IMR-90 (cell line): Measurements from ENCODE around the gene LRRIQ4. TPM values are rescaled to one million over a fixed set of nuclear protein-coding genes. Genes with fewer than 3 reads are reported as not detected.

Experiments
- ATAC-seq: fragments of 200-7000 bp; cut with Tn5 transposase; 2 replicates; pipeline ENCODE4 v1.9.1; 2020; ENCODE audit warnings: low read depth, mild to moderate bottlenecking, moderate library complexity
- BruUV-seq: library from RNA; stranded (reverse); fragments of 400-500 nt; replicated peaks from 2 replicates; lab custom pipeline; 2021; lab: Mats Ljungman, UMichigan
- CTCF ChIA-PET: fragments of 300-600 bp; formaldehyde crosslinking; extraction: SDS; loops from one replicate; lab custom pipeline; 2021; ENCODE audit warnings: antibody characterized with exemption; lab: Yijun Ruan, JAX
- POLR2A ChIA-PET: fragments of 300-600 bp; sonication (Branson Sonifier 250); formaldehyde crosslinking; loops from one replicate; lab custom pipeline; 2022; ENCODE audit warnings: antibody characterized with exemption; ENCODE audit not compliant: unreplicated experiment; lab: Charles Lee
- DNase-seq: peaks from one replicate; pipeline ENCODE4 v3.0.0; 2013
- H2AFZ ChIP-seq: replicated peaks from 2 replicates; pipeline ENCODE3; 2013; ENCODE audit warnings: low read length, mild to moderate bottlenecking; ENCODE audit not compliant: poor library complexity
- H2AK5ac ChIP-seq: 2 replicates; pipeline ENCODE4 v1.6.1; 2013; ENCODE audit warnings: low read depth, low read length, inconsistent platforms
- H2AK9ac ChIP-seq: replicated peaks from 2 replicates; pipeline ENCODE3; 2013; ENCODE audit warnings: mild to moderate bottlenecking, low read depth, low read length, moderate library complexity; ENCODE audit not compliant: poor library complexity
- H2BK120ac ChIP-seq: 2 replicates; pipeline ENCODE4 v1.6.1; 2013; ENCODE audit warnings: low read depth, low read length, inconsistent platforms
- H2BK15ac ChIP-seq: 3 replicates; pipeline ENCODE4 v1.6.1; 2013; ENCODE audit warnings: low read depth, low read length, inconsistent platforms
- H2BK20ac ChIP-seq: 2 replicates; pipeline ENCODE4 v1.6.1; 2013; ENCODE audit warnings: low read depth, mild to moderate bottlenecking, inconsistent platforms, low read length, moderate library complexity
- H2BK5ac ChIP-seq: 2 replicates; pipeline ENCODE4 v1.6.1; 2013; ENCODE audit warnings: mild to moderate bottlenecking, low read depth, low read length, inconsistent platforms; ENCODE audit not compliant: poor library complexity, severe bottlenecking
- H3K14ac ChIP-seq: replicated peaks from 2 replicates; pipeline ENCODE4 v1.6.1; 2013; ENCODE audit warnings: low read depth, low read length, inconsistent platforms
- H3K18ac ChIP-seq: 2 replicates; pipeline ENCODE4 v1.6.1; 2013; ENCODE audit warnings: low read depth, low read length, control low read depth
- H3K23ac ChIP-seq: 2 replicates; pipeline ENCODE4 v1.6.1; 2013; ENCODE audit warnings: low read depth, low read length, inconsistent platforms
- H3K27ac ChIP-seq: 2 replicates; pipeline ENCODE4 v1.5.1; 2013; ENCODE audit warnings: mild to moderate bottlenecking, control low read depth, low read length; ENCODE audit not compliant: insufficient read depth
- H3K27me3 ChIP-seq: 2 replicates; pipeline ENCODE4 v1.6.1; 2013; ENCODE audit warnings: low read length; ENCODE audit not compliant: control insufficient read depth, insufficient read depth
- H3K36me3 ChIP-seq: 2 replicates; pipeline ENCODE4 v1.6.1; 2013; ENCODE audit warnings: low read length, mixed read lengths; ENCODE audit not compliant: control insufficient read depth, insufficient read depth
- H3K4ac ChIP-seq: 2 replicates; pipeline ENCODE4 v1.6.1; 2013; ENCODE audit warnings: low read depth, low read length, inconsistent platforms
- H3K4me1 ChIP-seq: 2 replicates; pipeline ENCODE4 v1.6.1; 2013; ENCODE audit warnings: low read length, mixed read lengths; ENCODE audit not compliant: control insufficient read depth, insufficient read depth
- H3K4me2 ChIP-seq: 2 replicates; pipeline ENCODE4 v1.6.1; 2013; ENCODE audit warnings: low read depth, mild to moderate bottlenecking, control low read depth, low read length, moderate library complexity
- H3K4me3 ChIP-seq: 2 replicates; pipeline ENCODE4 v1.5.1; 2013; ENCODE audit warnings: low read depth, mild to moderate bottlenecking, control low read depth, low read length, moderate library complexity; ENCODE audit not compliant: insufficient read depth
- H3K56ac ChIP-seq: 2 replicates; pipeline ENCODE4 v1.6.1; 2013; ENCODE audit warnings: low read length, inconsistent platforms; ENCODE audit not compliant: insufficient read depth; ENCODE audit errors: extremely low read depth
- H3K79me1 ChIP-seq, 2 experiments: 2 replicates each; pipeline ENCODE4 v1.6.1; 2013; ENCODE audit warnings: low read length in 2 of 2, inconsistent platforms in 1 of 2, low read depth in 1 of 2
- H3K9ac ChIP-seq: 2 replicates; pipeline ENCODE4 v1.6.1; 2013; ENCODE audit warnings: low read depth, low read length, control low read depth
- H3K9me1 ChIP-seq: 2 replicates; pipeline ENCODE4 v1.6.1; 2013; ENCODE audit warnings: low read length, inconsistent platforms; ENCODE audit not compliant: insufficient read depth
- H3K9me3 ChIP-seq: 2 replicates; pipeline ENCODE4 v1.6.1; 2013; ENCODE audit warnings: low read length; ENCODE audit not compliant: control insufficient read depth, insufficient read depth
- H4K20me1 ChIP-seq: 2 replicates; pipeline ENCODE4 v1.6.1; 2013; ENCODE audit warnings: low read length, inconsistent platforms; ENCODE audit not compliant: insufficient read depth
- H4K5ac ChIP-seq: 2 replicates; pipeline ENCODE4 v1.6.1; 2013; ENCODE audit warnings: mild to moderate bottlenecking, low read depth, low read length, control low read depth
- H4K8ac ChIP-seq, 2 experiments: 2 replicates each; pipeline ENCODE4 v1.6.1; 2013; ENCODE audit warnings: low read depth in 2 of 2, low read length in 2 of 2, control low read depth in 1 of 2, inconsistent platforms in 1 of 2
- H4K91ac ChIP-seq: 2 replicates; pipeline ENCODE4 v1.6.1; 2013; ENCODE audit warnings: low read depth, low read length, inconsistent platforms; ENCODE audit not compliant: insufficient read depth
- BHLHE40 ChIP-seq: fragments of 150-350 bp; IDR thresholded peaks from 2 replicates; pipeline ENCODE4 v1.6.1; 2016; ENCODE audit warnings: mild to moderate bottlenecking, low read depth, low read length
- CHD1 ChIP-seq: IDR thresholded peaks from 2 replicates; pipeline ENCODE4 v1.6.1; 2012; ENCODE audit warnings: low read depth, low read length, improper control_type of control experiment
- FOS ChIP-seq: fragments of 150-350 bp; IDR thresholded peaks from 2 replicates; pipeline ENCODE4 v1.6.1; 2016; ENCODE audit warnings: low read depth, low read length
- MAZ ChIP-seq: IDR thresholded peaks from 2 replicates; pipeline ENCODE4 v1.6.1; 2012; ENCODE audit warnings: low read depth, mild to moderate bottlenecking, low read length, improper control_type of control experiment, moderate library complexity, borderline replicate concordance
- NFE2L2 ChIP-seq: fragments of 150-350 bp; IDR thresholded peaks from 2 replicates; pipeline ENCODE4 v1.6.1; 2016; ENCODE audit warnings: low read depth, mild to moderate bottlenecking, low read length
- RAD21 ChIP-seq: IDR thresholded peaks from 2 replicates; pipeline ENCODE4 v1.6.1; 2012; ENCODE audit warnings: low read length, improper control_type of control experiment
- WGBS, 2 experiments: methylation state at CpG; one replicate each; pipeline versions ENCODE4 v1.1.5 to v1.1.7; 2013; ENCODE audit warnings: missing lambda C conversion rate in 2 of 2; ENCODE audit not compliant: insufficient read length in 1 of 2; ENCODE audit errors: extremely low coverage in 2 of 2; 5-methylcytosine and 5-hydroxymethylcytosine counted together
- dilution Hi-C: fragments of 300-500 bp; cut with HindIII; formaldehyde crosslinking; loops from one replicate; pipeline ENCODE4 v1.14.3; 2018; ENCODE audit warnings: low sequenced_read_pairs; ENCODE audit not compliant: unreplicated experiment
- in situ Hi-C: fragments of 300-500 bp; cut with MboI; formaldehyde crosslinking; loops from 3 replicates; pipeline ENCODE4 v1.14.3; 2019; ENCODE audit warnings: low sequenced_read_pairs, inconsistent platforms, mixed read lengths
- intact Hi-C: fragments of 100-400 bp; cut with micrococcal nuclease; formaldehyde crosslinking; loops from 2 replicates; pipeline ENCODE4 v1.10.0; 2022
- polyA plus RNA-seq, 3 experiments: library from polyadenylated mRNA; depleted of rRNA; stranded (reverse); fragments of >200 nt; gene quantifications; 2 replicates each; pipeline ENCODE4 v1.2.3, GENCODE V29; 2012; ENCODE audit warnings: low replicate concordance in 1 of 3
- total RNA-seq: library from RNA; depleted of rRNA; stranded (reverse); fragments of >200 nt; gene quantifications from 2 replicates; pipeline ENCODE4 v1.2.3, GENCODE V29; 2012

Gene LRRIQ4
- total and polyA plus RNA-seq, 2 of the 4 experiments (the other 2 are of a cell fraction) = not detected

DNA sequence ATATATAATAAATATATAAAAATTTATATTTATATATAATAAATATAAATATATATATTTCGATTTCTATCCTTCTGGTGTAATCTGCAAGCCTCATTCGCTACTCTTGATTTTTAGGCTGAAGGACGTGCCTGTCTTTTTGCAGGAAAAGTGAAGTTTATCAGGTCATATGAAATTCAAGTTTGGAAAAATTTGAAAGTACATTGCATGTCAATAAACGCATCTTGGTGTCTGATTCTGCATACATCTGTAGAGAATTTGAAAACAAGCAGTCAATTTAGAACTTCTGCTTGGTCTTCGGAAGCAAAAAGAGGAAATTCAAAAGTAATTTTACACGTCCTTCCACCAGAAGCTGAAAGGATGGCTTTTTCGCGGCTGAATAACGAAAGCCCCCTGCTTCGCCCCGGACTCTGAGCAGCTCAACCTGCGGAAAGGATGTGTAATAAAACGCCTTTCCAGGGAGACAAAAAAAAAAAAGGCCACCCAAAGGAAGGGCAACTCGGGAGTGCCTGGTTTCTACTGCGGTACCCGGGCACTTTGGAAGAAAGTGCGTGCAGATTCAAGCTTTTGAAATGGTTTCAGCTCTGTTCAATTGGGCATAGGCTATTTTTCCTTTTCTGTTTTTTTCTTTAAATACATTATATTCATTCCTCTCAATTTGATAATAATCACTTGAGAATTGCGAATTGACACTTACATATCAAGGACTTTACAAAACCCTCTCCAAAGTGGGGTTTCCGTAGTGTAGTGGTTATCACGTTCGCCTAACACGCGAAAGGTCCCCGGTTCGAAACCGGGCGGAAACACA lies 41.0 kb upstream of the LRRIQ4 start:
- peak; percentile 5; the same call in 1 of the 2 replicates for ATAC-seq
- Histone ChIP-seq H2AK5ac (no peak overlapping the region), H4K91ac (no peak overlapping the region), H2BK20ac (no peak overlapping the region), H3K9ac (peak overlapping the region; percentile 76), H2AFZ (peak overlapping the region; percentile 90), H3K4ac (peak overlapping the region; percentile 44), H4K20me1 (no peaks in the 10 kb centered on the region), H3K18ac (peak overlapping the region; percentile 61), H3K23ac (peak overlapping the region; percentile 26), H3K56ac (peak overlapping the region; percentile 67), H4K8ac (peak overlapping the region; percentile 63 to 70; a peak in 2 of 4 replicates), H2AK9ac (no peak overlapping the region), H3K14ac (peak overlapping the region; percentile 14; the same call in 1 of the 2 replicates), H3K4me2 (peak overlapping the region; percentile 90), H2BK120ac (peak overlapping the region; percentile 60), H4K5ac (peak overlapping the region; percentile 27), H3K9me1 (no peaks in the 10 kb centered on the region), H3K4me1 (no peaks in the 10 kb centered on the region), H3K27me3 (no peaks in the 10 kb centered on the region), H3K36me3 (0 out of 2 replicates have a peak, but pooled peaks cover under 1% of the 10 kb centered on the region), H3K9me3 (no peaks in the 10 kb centered on the region), H2BK5ac (peak overlapping the region; percentile 81), H3K79me1 (peaks cover 5 to 9% of the 10 kb centered on the region in 2 experiments; a peak in 3 of 4 replicates), H2BK15ac (peak overlapping the region; percentile 42; the same call in 1 of the 3 replicates), H3K4me3 (peak overlapping the region; percentile 80), H3K27ac (peak overlapping the region; percentile 65)
- DNase-seq = peak; percentile 72
- dilution Hi-C loops = no loop called here
- 0% methylated on average over 2 of the region's 27 CpGs; no CpG with 5 or more reads in 1 of the 2 experiments for WGBS, 2 experiments
- POLR2A ChIA-PET = interaction anchor here (0.6 kb wide), 3 partner anchors 18 to 773 kb away, joined by 3 read pairs; no protein-coding TSS in a partner anchor
- CTCF ChIA-PET = interaction anchor here (0.5 to 0.8 kb wide), 3 partner anchors 29 to 105 kb away, joined by 3 to 5 read pairs (median 4); no protein-coding TSS in a partner anchor
- TF ChIP-seq CHD1 = peak; percentile 72; the same call in 1 of the 2 replicates
- TF ChIP-seq NFE2L2 = no peak
- no peak for TF ChIP-seq RAD21
- TF ChIP-seq BHLHE40 = peak; percentile 66; the same call in 1 of the 2 replicates
- peak; percentile 93 for TF ChIP-seq FOS
- TF ChIP-seq MAZ = no peak
- intact Hi-C loops = loop anchor here (2.0 to 10.0 kb wide), 2 partner anchors 213 to 625 kb away; no protein-coding TSS in a partner anchor
- in situ Hi-C loops = loop anchor here (25.0 kb wide), 1 partner anchor 1684 kb away; the partner anchor contains the start of gene GOLIM4
- BruUV-seq = no TSS peak
